ENCODE data around the gene HIVEP3.

HIVEP3 gene

GRCh38 chr1:41779360-41779759 lies 139.4 kb downstream of the HIVEP3 start:
- no peak for DNase-seq

GRCh38 chr1:41777695-41778094 lies 141.0 kb downstream of the HIVEP3 start:
- no peak for DNase-seq

GRCh38 chr1:41776891-41777441 lies 141.8 kb downstream of the HIVEP3 start:
- no peak for DNase-seq

- no peak for DNase-seq
Observed at GRCh38 chr1:41775956-41776585, 142.7 kb downstream of the HIVEP3 start.

- no peak for DNase-seq
Observed at GRCh38 chr1:41774471-41774990, 144.2 kb downstream of the HIVEP3 start.

GRCh38 chr1:41773842-41774241 lies 144.9 kb downstream of the HIVEP3 start:
- no peak for DNase-seq

GRCh38 chr1:41773144-41773591 lies 145.6 kb downstream of the HIVEP3 start:
- DNase-seq: no peak

GRCh38 chr1:41769068-41769467 lies 149.7 kb downstream of the HIVEP3 start:
- no peak for DNase-seq

GRCh38 chr1:41768583-41768982 lies 150.1 kb downstream of the HIVEP3 start:
- peak; percentile 35 for DNase-seq

GRCh38 chr1:41767534-41768525 lies 150.9 kb downstream of the HIVEP3 start:
- DNase-seq: no peak

- DNase-seq: no peak
Observed at GRCh38 chr1:41766546-41766945, 152.2 kb downstream of the HIVEP3 start.

- DNase-seq: no peak
Observed at GRCh38 chr1:41766041-41766440, 152.7 kb downstream of the HIVEP3 start.

GRCh38 chr1:41765152-41765551 lies 153.6 kb downstream of the HIVEP3 start:
- no peak for DNase-seq

GRCh38 chr1:41764656-41765055 lies 154.1 kb downstream of the HIVEP3 start:
- no peak for DNase-seq

- no peak for DNase-seq
Observed at GRCh38 chr1:41762777-41763176, 155.9 kb downstream of the HIVEP3 start.

GRCh38 chr1:41762251-41762650 lies 156.5 kb downstream of the HIVEP3 start:
- no peak for DNase-seq

- DNase-seq: no peak
Observed at GRCh38 chr1:41758904-41759548, 159.7 kb downstream of the HIVEP3 start.

- no peak for DNase-seq
Observed at GRCh38 chr1:41758500-41758899, 160.2 kb downstream of the HIVEP3 start.

- no peak for DNase-seq
Observed at GRCh38 chr1:41754540-41754939, 164.2 kb downstream of the HIVEP3 start.

- DNase-seq: no peak
Observed at GRCh38 chr1:41752514-41753170, 166.1 kb downstream of the HIVEP3 start.

- DNase-seq: peak; percentile 71
Observed at GRCh38 chr1:41751804-41752513, 166.8 kb downstream of the HIVEP3 start.

All from CD4-positive, alpha-beta T cell treated with Interferon gamma for 1 hour (primary cell).